HepG2 (cell line): ENCODE results near the gene TMEM198. TPM values are rescaled to one million over a fixed set of nuclear protein-coding genes. Genes with fewer than 3 reads are reported as not detected.

Source experiments
- ATAC-seq: fragments of 200-7000 bp; cut with Tn5 transposase; 3 replicates; pipeline ENCODE4 v1.9.1; 2020; ENCODE audit warnings: mild to moderate bottlenecking, moderate library complexity
- BruUV-seq: library from RNA; stranded (reverse); fragments of 400-500 nt; replicated peaks from 2 replicates; lab custom pipeline; 2021; lab: Mats Ljungman, UMichigan
- CTCF ChIA-PET: fragments of 300-600 bp; formaldehyde crosslinking; extraction: SDS; loops from one replicate; lab custom pipeline; 2021; ENCODE audit warnings: low total read pairs, inconsistent platforms, low intra/inter-chr PET ratio; lab: Yijun Ruan, JAX
- POLR2A ChIA-PET: fragments of 350-600 bp; sonication (Branson Sonifier 250); formaldehyde crosslinking; loops from one replicate; lab custom pipeline; 2020; ENCODE audit warnings: antibody characterized with exemption, inconsistent platforms; lab: Yijun Ruan, JAX
- DNase-seq: peaks from one replicate; pipeline ENCODE4 v3.0.0-alpha.2; 2015; ENCODE audit warnings: low spot score
- FAIRE-seq: peaks from 3 replicates; lab custom pipeline; 2011; peaks lifted over from hg19 to GRCh38; lab: Jason Lieb, UNC
- H2AFZ ChIP-seq: one replicate; pipeline ENCODE4 v1.6.1; 2011; ENCODE audit warnings: low read length, inconsistent platforms
- H3K27ac ChIP-seq: fragments of 300-600 bp; 3 replicates; pipeline ENCODE4 v1.8.0; 2011; ENCODE audit warnings: mixed run types, mild to moderate bottlenecking, mixed read lengths, low read length, inconsistent platforms; ENCODE audit not compliant: insufficient read depth; ENCODE audit errors: extremely low read length
- H3K27me3 ChIP-seq, 2 experiments: fragments of 200-600 bp in 1 of 2; 2 replicates in 1 of 2; 3 replicates in 1 of 2; pipeline versions ENCODE4 v1.6.0 to v1.8.0; 2011; ENCODE audit warnings: low read length in 2 of 2, mild to moderate bottlenecking in 2 of 2, moderate library complexity in 2 of 2, inconsistent platforms in 1 of 2; ENCODE audit not compliant: insufficient read depth in 2 of 2, control insufficient read depth in 1 of 2
- H3K36me3 ChIP-seq, 2 experiments: fragments of 200-600 bp in 1 of 2; replicated peaks in 1 of 2; 2 replicates in 1 of 2; 3 replicates in 1 of 2; pipeline versions ENCODE4 v1.5.1 to v1.8.0; 2011; ENCODE audit warnings: low read length in 2 of 2, inconsistent platforms in 1 of 2; ENCODE audit not compliant: insufficient read depth in 2 of 2, control insufficient read depth in 1 of 2
- H3K4me1 ChIP-seq: 2 replicates; pipeline ENCODE4 v1.5.1; 2012; ENCODE audit warnings: low read length, inconsistent platforms; ENCODE audit not compliant: insufficient read depth
- H3K4me2 ChIP-seq: 2 replicates; pipeline ENCODE4 v1.6.0; 2011; ENCODE audit warnings: low read depth, low read length, inconsistent platforms
- H3K4me3 ChIP-seq, 3 experiments: fragments of 200-600 bp in 1 of 3; sonication (generic), shearing (Covaris generic) in 1 of 3; replicated peaks in 1 of 3; 2 replicates each; pipeline ENCODE4 v1.5.1; 2011 to 2016; ENCODE audit warnings: low read length in 3 of 3, inconsistent platforms in 2 of 3, low read depth in 2 of 3, mild to moderate bottlenecking in 2 of 3, control low read depth in 1 of 3, mixed read lengths in 1 of 3; ENCODE audit not compliant: insufficient read depth in 1 of 3
- H3K79me2 ChIP-seq: one replicate; pipeline ENCODE4 v1.6.1; 2011; ENCODE audit warnings: low read length, inconsistent platforms; ENCODE audit not compliant: insufficient read depth
- H3K9ac ChIP-seq: 2 replicates; pipeline ENCODE4 v1.6.0; 2011; ENCODE audit warnings: mild to moderate bottlenecking, low read depth, low read length, inconsistent platforms; ENCODE audit not compliant: insufficient read depth
- H3K9me3 ChIP-seq: 2 replicates; pipeline ENCODE4 v1.5.1; 2012; ENCODE audit warnings: mild to moderate bottlenecking, low read length
- H4K20me1 ChIP-seq: 2 replicates; pipeline ENCODE4 v1.6.0; 2011; ENCODE audit warnings: inconsistent platforms, mild to moderate bottlenecking, low read length, moderate library complexity; ENCODE audit not compliant: insufficient read depth
- FOXO4 ChIP-seq: sonication (generic); formaldehyde crosslinking; conservative IDR thresholded peaks from 2 replicates; pipeline ENCODE4 v1.8.1; 2023; ENCODE audit warnings: missing genetic modification reagents
- THAP11 ChIP-seq: IDR thresholded peaks from 2 replicates; pipeline ENCODE4 v1.6.1; 2016; ENCODE audit warnings: missing biosample characterization, missing genetic modification reagents
- ZNF12 ChIP-seq: sonication (generic); formaldehyde crosslinking; IDR thresholded peaks from 2 replicates; pipeline ENCODE4 v1.5.0; 2020; ENCODE audit warnings: missing genetic modification reagents
- ZNF607 ChIP-seq: sonication (generic); formaldehyde crosslinking; IDR thresholded peaks from 2 replicates; pipeline ENCODE4 v1.5.1; 2020; ENCODE audit warnings: missing genetic modification reagents, mild to moderate bottlenecking, borderline replicate concordance
- WGBS: methylation state at CpG from one replicate; pipeline ENCODE4 v1.1.6; 2017; ENCODE audit warnings: low lambda C conversion rate; 5-methylcytosine and 5-hydroxymethylcytosine counted together
- in situ Hi-C: cut with HindIII; loops from 2 replicates; pipeline ENCODE4 v1.10.0; 2017; ENCODE audit warnings: low pct_unique_long_range_greater_than_20kb; ENCODE audit not compliant: extremely low pct_ligation_motif_present
- intact Hi-C: fragments of 100-400 bp; cut with micrococcal nuclease; formaldehyde crosslinking; loops from one replicate; pipeline ENCODE4 v1.10.0; 2022; ENCODE audit not compliant: unreplicated experiment
- polyA plus RNA-seq, 8 experiments: library from polyadenylated mRNA; depleted of rRNA in 3 of 8; stranded (reverse) in 7 of 8; unstranded in 1 of 8; fragments of >200 nt; fragmentation: Illumina TruSeq in 4 of 8; extraction: Trizol in 4 of 8; gene quantifications; 2 replicates each; pipeline versions ENCODE4 v1.2.1 to v1.2.3, GENCODE V29; 2011 to 2016; ENCODE audit warnings: low read depth in 4 of 8, missing spikeins in 1 of 8, mixed read lengths in 1 of 8; ENCODE audit not compliant: insufficient read depth in 1 of 8
- total RNA-seq, 5 experiments: library from RNA; depleted of rRNA; stranded (reverse); fragments of >200 nt; fragmentation: Illumina TruSeq; extraction: Trizol; gene quantifications; 2 replicates each; pipeline ENCODE4 v1.2.3, GENCODE V29; 2016; ENCODE audit warnings: low read depth in 1 of 5

The TMEM198 gene
- total and polyA plus RNA-seq, 2 of the 13 experiments (the other 11 are each of a cell fraction or from before 2014, with no cell fraction given): 17.3 to 23.5 TPM

- H3K27ac ChIP-seq: no peak overlapping the region
- no peak overlapping the region for H2AFZ ChIP-seq
- no peak for DNase-seq
- ATAC-seq: no peak
- no peaks in the 10 kb centered on the region for H4K20me1 ChIP-seq
- no peak overlapping the region for H3K4me3 ChIP-seq
- in situ Hi-C loops (no loop called here), intact Hi-C loops (no loop called here)
- H3K4me1 ChIP-seq: peaks cover 54% of the 10 kb centered on the region
- WGBS: no CpG with 5 or more reads among the region's 2 CpGs
- H3K4me2 ChIP-seq: no peak overlapping the region
- no peaks in the 10 kb centered on the region for H3K36me3 ChIP-seq
- H3K79me2 ChIP-seq: no peaks in the 10 kb centered on the region
- ChIA-PET POLR2A (no interaction called here), CTCF (no interaction called here)
- no peaks in the 10 kb centered on the region; a peak in 1 of 5 replicates for H3K27me3 ChIP-seq
- no TSS peak for BruUV-seq
- H3K9me3 ChIP-seq: no peaks in the 10 kb centered on the region
- no peak overlapping the region for H3K9ac ChIP-seq
- FAIRE-seq: no peak
- TF ChIP-seq FOXO4 (CRISPR knock-in tag) (0 out of 2 replicates have a peak, but pooled peaks have one; percentile 28), ZNF607 (CRISPR knock-in tag) (no peak)
Measured at GRCh38 chr2:219581346-219581745, 37.5 kb downstream of the TMEM198 start.

- TF ChIP-seq THAP11 (CRISPR knock-in tag) (no peak), ZNF12 (CRISPR knock-in tag) (peak; percentile 99)
- TF ChIP-seq, all 625 proteins: peak for 1
- ATAC-seq (no peak), FAIRE-seq (no peak), DNase-seq (no peak)
- POLR2A ChIA-PET: interaction anchor here (1.5 kb wide), 1 partner anchor 20 kb away, joined by 9 read pairs; the partner anchor contains the start of gene OBSL1
- H3K4me3 ChIP-seq: no peak overlapping the region
- intact Hi-C loops (no loop called here), in situ Hi-C loops (no loop called here)
- no peak overlapping the region for H3K9ac ChIP-seq
- BruUV-seq: no TSS peak
- H3K9me3 ChIP-seq: no peaks in the 10 kb centered on the region
- H3K27me3 ChIP-seq: no peaks in the 10 kb centered on the region
- H3K79me2 ChIP-seq: no peaks in the 10 kb centered on the region
- H3K36me3 ChIP-seq: no peaks in the 10 kb centered on the region
- 54% methylated on average over 4 of the region's 4 CpGs for WGBS
- H2AFZ ChIP-seq: no peak overlapping the region
- H3K27ac ChIP-seq: no peak overlapping the region
- H3K4me1 ChIP-seq: peaks cover 63% of the 10 kb centered on the region
- no peak overlapping the region for H3K4me2 ChIP-seq
- H4K20me1 ChIP-seq: no peaks in the 10 kb centered on the region
- CTCF ChIA-PET: no interaction called here
Measured at GRCh38 chr2:219591091-219591490, 47.3 kb downstream of the TMEM198 start.
